B cell (primary cell): ENCODE measurements around the gene MRPL55. TPM values are rescaled to one million over a fixed set of nuclear protein-coding genes. Genes with fewer than 3 reads are reported as not detected.

Source experiments
- ATAC-seq: fragments of 200-7000 bp; cut with Tn5 transposase; one replicate; pipeline ENCODE4 v1.10.0; 2021; ENCODE audit warnings: low read depth, mild to moderate bottlenecking, moderate number of reproducible peaks, moderate library complexity
- CTCF ChIA-PET: fragments of 350-600 bp; sonication (Branson Sonifier 250); formaldehyde crosslinking; loops from one replicate; lab custom pipeline; 2021; ENCODE audit warnings: antibody characterized with exemption, inconsistent platforms; lab: Charles Lee
- POLR2A ChIA-PET: fragments of 350-600 bp; sonication (Branson Sonifier 250); formaldehyde crosslinking; loops from one replicate; lab custom pipeline; 2021; ENCODE audit warnings: antibody characterized with exemption; lab: Charles Lee
- DNase-seq: peaks from one replicate; pipeline ENCODE4 v3.0.0; 2013
- H2AFZ ChIP-seq: 2 replicates; pipeline ENCODE4 v1.6.1; 2012; ENCODE audit warnings: mild to moderate bottlenecking, low read depth, low read length; ENCODE audit not compliant: insufficient read depth, poor library complexity, severe bottlenecking
- H3K27ac ChIP-seq, 2 donors: 1 replicate in 1 of 2; 2 replicates in 1 of 2; pipeline ENCODE4 v1.5.1; 2012 to 2013; ENCODE audit warnings: low read length in 2 of 2, mild to moderate bottlenecking in 2 of 2, moderate library complexity in 1 of 2
- H3K27me3 ChIP-seq, 4 experiments: fragments of 200-600 bp in 1 of 4; sonication (generic) in 1 of 4; replicated peaks in 1 of 4; 1 replicate in 2 of 4; 2 replicates in 2 of 4; pipeline versions ENCODE4 v1.6.1 to v1.7.0; 2013 to 2016; ENCODE audit warnings: low read length in 3 of 4, mild to moderate bottlenecking in 2 of 4, mixed read lengths in 1 of 4, moderate library complexity in 1 of 4; ENCODE audit not compliant: insufficient read depth in 4 of 4, control insufficient read depth in 3 of 4; ENCODE audit errors: control extremely low read depth in 1 of 4
- H3K36me3 ChIP-seq, 2 experiments: replicated peaks in 1 of 2; 1 replicate in 1 of 2; 2 replicates in 1 of 2; pipeline versions ENCODE4 v1.6.1 to v1.7.1; 2013; ENCODE audit warnings: low read length in 1 of 2; ENCODE audit not compliant: insufficient read depth in 2 of 2, control insufficient read depth in 1 of 2; ENCODE audit errors: control extremely low read depth in 1 of 2, extremely low read depth in 1 of 2
- H3K4me1 ChIP-seq, 2 donors: fragments of 200-600 bp in 1 of 2; sonication (generic) in 1 of 2; 1 replicate in 1 of 2; 2 replicates in 1 of 2; pipeline versions ENCODE4 v1.5.1 to v1.6.1; 2013 to 2017; ENCODE audit warnings: low read length in 2 of 2; ENCODE audit not compliant: control insufficient read depth in 2 of 2, insufficient read depth in 2 of 2
- H3K4me2 ChIP-seq: replicated peaks from 2 replicates; pipeline ENCODE3; 2012; ENCODE audit warnings: mild to moderate bottlenecking, low read depth, low read length; ENCODE audit not compliant: poor library complexity, severe bottlenecking
- H3K4me3 ChIP-seq, 5 experiments: fragments of 200-600 bp in 1 of 5; sonication (generic) in 1 of 5; 1 replicate in 3 of 5; 2 replicates in 2 of 5; pipeline versions ENCODE4 v1.5.1 to v1.7.0; 2011 to 2016; ENCODE audit warnings: low read length in 4 of 5, mild to moderate bottlenecking in 4 of 5, low read depth in 2 of 5, control low read depth in 1 of 5, moderate library complexity in 1 of 5; ENCODE audit not compliant: insufficient read depth in 1 of 5; ENCODE audit errors: control extremely low read depth in 1 of 5, extremely low read depth in 1 of 5
- H3K79me2 ChIP-seq: fragments of 200-600 bp; sonication (generic); one replicate; pipeline ENCODE4 v1.6.0; 2016; ENCODE audit warnings: low read length; ENCODE audit not compliant: control insufficient read depth, insufficient read depth
- H3K9ac ChIP-seq: fragments of 200-600 bp; sonication (generic); 2 replicates; pipeline ENCODE4 v1.6.1; 2017; ENCODE audit warnings: mild to moderate bottlenecking, low read length, moderate library complexity
- H3K9me3 ChIP-seq, 3 donors: one replicate each; pipeline versions ENCODE4 v1.6.1 to v1.7.1; 2013; ENCODE audit warnings: low read length in 2 of 3; ENCODE audit not compliant: control insufficient read depth in 2 of 3, insufficient read depth in 1 of 3; ENCODE audit errors: control extremely low read depth in 1 of 3
- H4K20me1 ChIP-seq: 2 replicates; pipeline ENCODE4 v1.6.0; 2012; ENCODE audit warnings: mild to moderate bottlenecking, low read length; ENCODE audit not compliant: insufficient read depth, control insufficient read depth, poor library complexity, severe bottlenecking
- H3K27ac Mint-ChIP-seq: one replicate; pipeline ENCODE4 v1.8.0; 2021; ENCODE audit warnings: mixed read lengths
- H3K27me3 Mint-ChIP-seq: one replicate; pipeline ENCODE4 v1.8.0; 2021; ENCODE audit warnings: mixed read lengths
- H3K4me1 Mint-ChIP-seq: one replicate; pipeline ENCODE4 v1.8.0; 2021; ENCODE audit warnings: mixed read lengths
- H3K4me3 Mint-ChIP-seq: one replicate; pipeline ENCODE4 v1.8.0; 2021; ENCODE audit warnings: mixed read lengths
- H3K9me3 Mint-ChIP-seq: one replicate; pipeline ENCODE4 v1.8.0; 2022; ENCODE audit warnings: mixed read lengths; ENCODE audit not compliant: insufficient read depth
- CTCF ChIP-seq: fragments of 200-600 bp; IDR thresholded peaks from one replicate; pipeline ENCODE4 v1.8.0; 2022; ENCODE audit warnings: antibody characterized with exemption, mild to moderate bottlenecking
- EZH2 ChIP-seq: IDR thresholded peaks from 2 replicates; pipeline ENCODE4 v1.6.1; 2012; ENCODE audit warnings: borderline replicate concordance, low read depth, mild to moderate bottlenecking, moderate library complexity, low read length; ENCODE audit not compliant: insufficient read depth, poor library complexity, severe bottlenecking
- WGBS: methylation state at CpG from one replicate; pipeline ENCODE4 v1.1.5; 2013; ENCODE audit warnings: missing lambda C conversion rate; ENCODE audit not compliant: insufficient coverage; 5-methylcytosine and 5-hydroxymethylcytosine counted together
- intact Hi-C: fragments of 100-400 bp; cut with micrococcal nuclease; formaldehyde crosslinking; loops from one replicate; pipeline ENCODE4 v1.10.0; 2022
- polyA plus RNA-seq: library from polyadenylated mRNA; depleted of rRNA; stranded (reverse); fragments of >200 nt; gene quantifications from 2 replicates; pipeline ENCODE4 v1.2.3, GENCODE V29; 2012
- total RNA-seq, 2 donors: library from RNA; stranded (reverse); fragments of 120-200 nt in 1 of 2; gene quantifications; 1 replicate in 1 of 2; 2 replicates in 1 of 2; pipeline versions ENCODE4 v1.2.3 to v1.2.4, GENCODE V29; 2013 to 2022

Gene MRPL55
- total and polyA plus RNA-seq, 2 donors (not counting 1 experiment from before 2014, with no cell fraction given): 38.9 to 297 TPM

- H3K4me1 Mint-ChIP-seq: peaks cover 43% of the 10 kb centered on the region
- no peak for TF ChIP-seq CTCF
- no peak for TF ChIP-seq EZH2
- peak overlapping the region; percentile 89 for H3K27ac Mint-ChIP-seq
- peak overlapping the region; percentile 40 to 97 (median 91) for H3K4me3 ChIP-seq
- intact Hi-C loops: loop anchor here (1.0 to 2.0 kb wide), 6 partner anchors 21 to 405 kb away; partner anchors contain the start of genes GUK1, JMJD4, MRPL55 and SNAP47
- peak overlapping the region; percentile 84 for H3K4me3 Mint-ChIP-seq
- no peaks in the 10 kb centered on the region for H3K27me3 ChIP-seq
- no peaks in the 10 kb centered on the region for H3K36me3 ChIP-seq
- 15% methylated on average over 27 of the region's 31 CpGs for WGBS
- ATAC-seq (no peak), DNase-seq (peak; percentile 42)
- no peaks in the 10 kb centered on the region for H3K9me3 ChIP-seq
- peak overlapping the region; percentile 56 to 96 for H3K27ac ChIP-seq
- POLR2A ChIA-PET: interaction anchor here (0.9 to 2.6 kb wide), 7 partner anchors 20 to 405 kb away, joined by 3 to 6 read pairs (median 4); partner anchors contain the start of genes IBA57, MRPL55 and RNF187
- peak overlapping the region; percentile 93 for H3K9ac ChIP-seq
- peaks cover 45% of the 10 kb centered on the region for H4K20me1 ChIP-seq
- CTCF ChIA-PET: interaction anchor here (1.0 to 1.6 kb wide), 2 partner anchors 28 to 57 kb away, joined by 3 to 5 read pairs; partner anchors contain the start of gene MRPL55
- peaks cover 69% of the 10 kb centered on the region for H3K79me2 ChIP-seq
- H2AFZ ChIP-seq: peak overlapping the region; percentile 98
- H3K4me2 ChIP-seq: peak overlapping the region; percentile 98
- H3K9me3 Mint-ChIP-seq: no peaks in the 10 kb centered on the region
- no peaks in the 10 kb centered on the region for H3K27me3 Mint-ChIP-seq
- peaks cover 37 to 44% of the 10 kb centered on the region in 2 donors for H3K4me1 ChIP-seq
Observed at GRCh38 chr1:228081578-228082213, 27.4 kb downstream of the MRPL55 start.

DNA sequence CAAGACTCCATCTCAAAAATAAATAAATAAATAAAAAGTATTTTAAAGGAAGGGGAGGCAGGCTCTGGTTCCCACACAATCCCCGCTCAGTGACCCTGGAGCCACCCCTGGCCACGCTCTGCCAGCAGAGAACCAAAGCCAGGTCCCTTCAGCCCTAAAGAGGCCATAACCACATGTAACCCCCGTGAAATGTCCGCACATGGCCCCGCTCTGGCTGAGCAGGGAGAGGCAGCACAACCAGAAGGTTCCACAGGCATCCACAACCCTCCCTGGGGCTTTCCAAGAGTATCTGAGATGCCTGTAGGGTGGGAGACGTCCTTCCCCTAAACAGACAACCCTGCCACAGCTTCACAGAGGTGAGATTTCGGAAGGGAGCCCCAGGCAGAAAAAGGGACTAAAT is 28.0 kb downstream of the MRPL55 start:
- TF ChIP-seq EZH2 (no peak), CTCF (no peak)
- Histone ChIP-seq H3K27me3 (no peaks in the 10 kb centered on the region), H3K4me1 (peaks cover 33 to 39% of the 10 kb centered on the region in 2 donors), H3K9me3 (no peaks in the 10 kb centered on the region), H3K4me3 (peak overlapping the region in 2 of 5 experiments; percentile 91 to 97), H3K79me2 (peaks cover 64% of the 10 kb centered on the region), H4K20me1 (peaks cover 40% of the 10 kb centered on the region), H3K36me3 (no peaks in the 10 kb centered on the region), H3K27ac (no peak overlapping the region), H3K4me2 (peak overlapping the region; percentile 98), H3K9ac (peak overlapping the region; percentile 93), H2AFZ (no peak overlapping the region)
- no peaks in the 10 kb centered on the region for H3K9me3 Mint-ChIP-seq
- 100% methylated on average over 1 of the region's 7 CpGs for WGBS
- CTCF ChIA-PET: no interaction called here
- no peaks in the 10 kb centered on the region for H3K27me3 Mint-ChIP-seq
- H3K27ac Mint-ChIP-seq: peak overlapping the region; percentile 59
- H3K4me1 Mint-ChIP-seq: peaks cover 39% of the 10 kb centered on the region
- H3K4me3 Mint-ChIP-seq: peak overlapping the region; percentile 84
- DNase-seq (no peak), ATAC-seq (no peak)
- POLR2A ChIA-PET: interaction anchor here (1.6 kb wide), 1 partner anchor 24 kb away, joined by 5 read pairs; no protein-coding TSS in a partner anchor
- intact Hi-C loops: no loop called here
